ENCODE measurements around the gene TPP1. TPM values are rescaled to one million over a fixed set of nuclear protein-coding genes. Genes with fewer than 3 reads are reported as not detected.

The TPP1 gene
- total and polyA plus RNA-seq, 4 donors: 52.8 to 108 (median 86.5) TPM

DNA sequence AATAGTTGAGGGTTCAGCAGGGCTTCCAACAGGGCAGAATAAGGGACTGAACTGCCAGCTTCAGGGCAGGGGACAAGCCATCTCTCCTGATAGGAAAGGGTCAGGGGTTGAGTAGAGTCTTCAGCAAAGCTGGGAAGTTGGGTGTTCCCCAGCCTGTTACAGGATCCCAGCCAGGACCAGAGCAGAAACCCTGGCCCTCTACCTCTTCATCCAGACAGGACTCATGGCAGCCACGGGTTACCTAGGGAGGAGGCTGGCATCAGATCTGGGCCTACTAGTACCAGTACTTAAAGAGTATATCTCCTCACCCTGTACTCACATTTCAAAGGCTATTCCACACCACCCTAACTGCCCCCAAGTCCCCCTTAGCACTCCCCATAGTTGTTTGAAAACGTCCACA lies 4.8 kb downstream of the TPP1 start:
- DNase-seq (ENCODE audit: low spot score): no peak
- H3K9ac ChIP-seq (ENCODE audit: low read depth in 1 of 2, low read length in 2 of 2): no peak overlapping the region
- H3K27me3 ChIP-seq (ENCODE audit: control insufficient read depth in 4 of 4, insufficient read depth in 4 of 4, low read length in 3 of 4): no peaks in the 10 kb centered on the region
- H3K27ac ChIP-seq (ENCODE audit: low read depth in 1 of 2, low read length in 2 of 2): no peak overlapping the region
- 98% methylated on average over 2 of the region's 2 CpGs for WGBS
- TF ChIP-seq ZBTB33 (IDR thresholded peaks at IDR 0.05): no peak
- TF ChIP-seq HNF4G (IDR thresholded peaks at IDR 0.05): no peak
- no peak for TF ChIP-seq HNF4A (conservative IDR thresholded peaks at IDR 0.05)
- TF ChIP-seq YY1 (IDR thresholded peaks at IDR 0.05): no peak
- TF ChIP-seq EGR1 (IDR thresholded peaks at IDR 0.05; ENCODE audit: low read depth in 2 of 2): no peak
- TF ChIP-seq, protein P1, sequence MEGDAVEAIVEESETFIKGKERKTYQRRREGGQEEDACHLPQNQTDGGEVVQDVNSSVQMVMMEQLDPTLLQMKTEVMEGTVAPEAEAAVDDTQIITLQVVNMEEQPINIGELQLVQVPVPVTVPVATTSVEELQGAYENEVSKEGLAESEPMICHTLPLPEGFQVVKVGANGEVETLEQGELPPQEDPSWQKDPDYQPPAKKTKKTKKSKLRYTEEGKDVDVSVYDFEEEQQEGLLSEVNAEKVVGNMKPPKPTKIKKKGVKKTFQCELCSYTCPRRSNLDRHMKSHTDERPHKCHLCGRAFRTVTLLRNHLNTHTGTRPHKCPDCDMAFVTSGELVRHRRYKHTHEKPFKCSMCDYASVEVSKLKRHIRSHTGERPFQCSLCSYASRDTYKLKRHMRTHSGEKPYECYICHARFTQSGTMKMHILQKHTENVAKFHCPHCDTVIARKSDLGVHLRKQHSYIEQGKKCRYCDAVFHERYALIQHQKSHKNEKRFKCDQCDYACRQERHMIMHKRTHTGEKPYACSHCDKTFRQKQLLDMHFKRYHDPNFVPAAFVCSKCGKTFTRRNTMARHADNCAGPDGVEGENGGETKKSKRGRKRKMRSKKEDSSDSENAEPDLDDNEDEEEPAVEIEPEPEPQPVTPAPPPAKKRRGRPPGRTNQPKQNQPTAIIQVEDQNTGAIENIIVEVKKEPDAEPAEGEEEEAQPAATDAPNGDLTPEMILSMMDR (IDR thresholded peaks at IDR 0.05; ENCODE audit: low read depth, low read length, missing input control): no peak
- no peak for TF ChIP-seq FOXA1 (IDR thresholded peaks at IDR 0.05)
- no peak for TF ChIP-seq RXRA (IDR thresholded peaks at IDR 0.05)
- no peak for TF ChIP-seq ATF3 (IDR thresholded peaks at IDR 0.05)
- no peak for TF ChIP-seq SP1 (IDR thresholded peaks at IDR 0.05)
- no peak for TF ChIP-seq FOXA2 (IDR thresholded peaks at IDR 0.05)
- no peak for TF ChIP-seq RAD21 (IDR thresholded peaks at IDR 0.05)
- TF ChIP-seq MAX (IDR thresholded peaks at IDR 0.05): no peak
- no peak for TF ChIP-seq TAF1 (conservative IDR thresholded peaks at IDR 0.05)
- TF ChIP-seq NR2F2 (IDR thresholded peaks at IDR 0.05): no peak
- no peak for TF ChIP-seq GABPA (IDR thresholded peaks at IDR 0.05 in 1 of 2, conservative IDR thresholded peaks at IDR 0.05 in 1 of 2)
- no peak for TF ChIP-seq REST (IDR thresholded peaks at IDR 0.05)
- no peak for TF ChIP-seq JUND (IDR thresholded peaks at IDR 0.05)
- no peaks in the 10 kb centered on the region for H3K9me3 ChIP-seq (ENCODE audit: control insufficient read depth in 4 of 4, low read length in 3 of 4)
- H3K36me3 ChIP-seq (ENCODE audit: control insufficient read depth in 4 of 4, insufficient read depth in 3 of 4, low read depth in 1 of 4, low read length in 3 of 4): peaks cover 9 to 27% (median 25%) of the 10 kb centered on the region in 4 donors
- H3K4me1 ChIP-seq (ENCODE audit: control insufficient read depth in 4 of 4, insufficient read depth in 4 of 4, low read length in 3 of 4): peaks cover 0 to 38% (median 24%) of the 10 kb centered on the region in 4 donors
- no peak overlapping the region for H3K4me3 ChIP-seq (ENCODE audit: low read depth in 1 of 3, low read length in 3 of 3)

Data from liver (tissue), 9 donors.